ENCODE measurements around the gene SLC19A1. TPM values are rescaled to one million over a fixed set of nuclear protein-coding genes. Genes with fewer than 3 reads are reported as not detected.
A peak's percentile ranks its signal among the peaks of the same experiment; 100 is the strongest.

The SLC19A1 gene
- total RNA-seq, 1 donor: 7.4 TPM

DNA sequence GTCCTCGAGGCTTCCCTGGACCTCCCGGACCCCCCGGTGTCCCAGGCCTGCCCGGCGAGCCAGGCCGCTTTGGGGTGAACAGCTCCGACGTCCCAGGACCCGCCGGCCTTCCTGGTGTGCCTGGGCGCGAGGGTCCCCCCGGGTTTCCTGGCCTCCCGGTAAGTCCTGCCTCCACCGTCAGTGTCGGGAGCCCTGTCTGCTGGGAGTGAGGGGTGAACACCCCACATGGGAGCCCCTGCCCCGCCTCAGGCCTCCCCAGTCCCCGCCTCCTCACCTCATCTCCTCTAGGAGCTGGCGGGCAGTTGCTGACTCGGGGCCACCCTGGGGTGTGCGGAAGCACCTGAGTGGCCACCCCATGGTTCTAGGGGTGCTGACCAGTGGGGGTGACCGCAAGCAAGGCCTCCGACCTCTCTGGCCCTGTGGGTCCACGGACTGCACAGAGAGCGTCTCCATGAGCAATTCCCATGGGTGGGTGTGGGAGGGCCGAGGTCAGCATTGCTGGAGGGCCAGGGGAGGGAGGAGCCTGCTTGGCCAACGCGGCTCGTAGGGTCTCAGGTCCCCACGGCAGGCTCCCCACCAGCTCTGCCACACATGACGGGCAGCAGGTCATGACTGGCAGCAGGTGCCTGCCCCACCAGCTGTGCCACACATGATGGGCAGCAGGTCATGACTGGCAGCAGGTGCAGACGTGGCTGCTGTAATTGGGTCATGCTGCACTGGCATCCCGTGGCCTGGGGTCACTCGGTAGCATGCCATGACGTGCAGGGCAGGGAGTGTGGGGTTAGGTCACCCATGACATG lies 61.3 kb downstream of the SLC19A1 start:
- TF ChIP-seq, protein P1, sequence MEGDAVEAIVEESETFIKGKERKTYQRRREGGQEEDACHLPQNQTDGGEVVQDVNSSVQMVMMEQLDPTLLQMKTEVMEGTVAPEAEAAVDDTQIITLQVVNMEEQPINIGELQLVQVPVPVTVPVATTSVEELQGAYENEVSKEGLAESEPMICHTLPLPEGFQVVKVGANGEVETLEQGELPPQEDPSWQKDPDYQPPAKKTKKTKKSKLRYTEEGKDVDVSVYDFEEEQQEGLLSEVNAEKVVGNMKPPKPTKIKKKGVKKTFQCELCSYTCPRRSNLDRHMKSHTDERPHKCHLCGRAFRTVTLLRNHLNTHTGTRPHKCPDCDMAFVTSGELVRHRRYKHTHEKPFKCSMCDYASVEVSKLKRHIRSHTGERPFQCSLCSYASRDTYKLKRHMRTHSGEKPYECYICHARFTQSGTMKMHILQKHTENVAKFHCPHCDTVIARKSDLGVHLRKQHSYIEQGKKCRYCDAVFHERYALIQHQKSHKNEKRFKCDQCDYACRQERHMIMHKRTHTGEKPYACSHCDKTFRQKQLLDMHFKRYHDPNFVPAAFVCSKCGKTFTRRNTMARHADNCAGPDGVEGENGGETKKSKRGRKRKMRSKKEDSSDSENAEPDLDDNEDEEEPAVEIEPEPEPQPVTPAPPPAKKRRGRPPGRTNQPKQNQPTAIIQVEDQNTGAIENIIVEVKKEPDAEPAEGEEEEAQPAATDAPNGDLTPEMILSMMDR (IDR thresholded peaks at IDR 0.05; ENCODE audit: insufficient read depth, low read length): no peak
- no peak for DNase-seq (ENCODE audit: low read depth)

DNA sequence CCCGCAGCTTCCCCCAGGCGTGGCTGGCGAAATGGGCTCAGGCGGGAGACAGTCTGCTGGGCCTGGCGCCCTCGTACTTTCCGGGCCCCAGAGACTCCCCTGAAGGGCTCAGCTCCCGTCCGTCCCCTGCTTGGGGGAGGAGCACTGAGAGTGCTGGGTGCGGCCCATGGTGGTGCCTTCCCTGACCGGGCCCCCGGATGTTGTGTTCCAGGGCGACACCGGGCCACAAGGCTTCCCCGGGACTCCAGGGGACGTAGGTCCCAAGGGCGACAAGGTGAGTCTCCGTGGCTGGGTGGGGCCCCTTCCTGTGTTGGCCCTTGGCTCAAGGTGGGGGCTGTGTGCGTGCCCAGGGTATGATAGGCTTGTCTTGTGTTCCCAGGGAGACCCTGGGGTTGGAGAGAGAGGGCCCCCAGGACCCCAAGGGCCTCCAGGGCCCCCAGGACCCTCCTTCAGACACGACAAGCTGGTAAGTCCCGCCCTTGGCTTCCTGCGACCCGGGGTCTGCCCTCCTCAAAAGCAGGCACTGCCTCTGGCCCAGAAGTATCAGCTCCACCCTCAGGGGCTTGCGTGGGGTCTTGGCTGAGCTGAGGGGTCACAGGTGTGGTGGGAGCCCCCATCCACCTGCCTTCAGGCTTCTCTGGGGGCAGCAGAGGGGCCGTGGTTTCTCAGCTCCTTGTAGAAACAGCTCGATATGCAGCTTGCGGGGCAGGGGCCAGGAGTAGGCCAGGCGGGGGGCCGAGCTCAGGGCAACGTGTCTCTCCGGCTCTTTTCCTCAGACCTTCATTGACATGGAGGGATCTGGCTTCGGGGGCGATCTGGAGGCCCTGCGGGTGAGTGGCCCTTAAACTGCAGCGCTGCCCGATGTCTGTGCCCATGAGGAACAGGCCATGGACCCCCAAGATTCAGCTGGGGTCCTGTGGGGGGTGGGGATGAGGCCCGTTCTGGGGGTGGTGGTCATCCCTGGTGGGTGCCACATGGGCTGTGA lies 62.3 kb downstream of the SLC19A1 start:
- DNase-seq (ENCODE audit: low read depth): no peak
- H3K4me3 ChIP-seq (ENCODE audit: low read depth, low read length): no peak overlapping the region
- TF ChIP-seq, protein P1 (IDR thresholded peaks at IDR 0.05; ENCODE audit: insufficient read depth, low read length): no peak

More for the DNA sequence above, 61.3 kb downstream of the SLC19A1 start:
- H3K4me3 ChIP-seq (ENCODE audit: low read depth, low read length): no peak overlapping the region

DNA sequence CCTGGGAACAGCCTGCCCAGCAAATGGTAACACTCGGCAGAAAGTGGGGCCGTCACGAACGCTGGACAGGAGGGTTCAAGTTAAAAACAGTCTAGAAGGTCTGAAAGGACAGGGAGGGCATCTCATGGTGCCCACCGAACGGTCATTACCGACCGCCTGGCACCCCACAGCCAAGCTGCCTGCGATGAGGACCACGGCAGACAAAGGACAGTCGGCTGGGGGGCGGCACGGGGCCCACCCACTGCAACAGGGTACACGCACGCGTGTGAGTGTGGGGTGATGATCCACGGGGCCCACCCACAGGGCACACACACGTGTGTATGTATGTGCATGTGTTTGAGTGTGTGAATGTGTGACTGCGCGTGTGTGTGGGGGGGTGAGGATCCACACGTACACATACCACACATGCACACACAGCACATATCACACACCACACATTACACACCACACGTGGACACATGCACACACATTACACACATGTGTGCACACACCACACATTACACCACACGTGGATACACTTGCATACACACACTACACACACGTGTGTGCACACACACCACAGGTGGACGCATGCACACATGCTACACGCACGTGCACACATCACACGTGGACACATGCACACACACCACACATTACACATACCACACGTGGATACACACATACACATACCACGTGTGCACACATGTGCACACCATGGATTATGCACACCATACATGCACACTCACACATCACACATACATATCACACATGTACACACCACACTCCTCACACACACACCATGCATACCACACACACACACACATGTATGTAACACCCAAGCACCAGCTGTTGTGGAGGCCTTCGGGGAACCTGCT lies 63.2 kb downstream of the SLC19A1 start:
- peak overlapping the region; percentile 3 for H3K4me3 ChIP-seq (ENCODE audit: low read depth, low read length)
- DNase-seq (ENCODE audit: low read depth): no peak
- TF ChIP-seq, protein P1 (IDR thresholded peaks at IDR 0.05; ENCODE audit: insufficient read depth, low read length): no peak

DNA sequence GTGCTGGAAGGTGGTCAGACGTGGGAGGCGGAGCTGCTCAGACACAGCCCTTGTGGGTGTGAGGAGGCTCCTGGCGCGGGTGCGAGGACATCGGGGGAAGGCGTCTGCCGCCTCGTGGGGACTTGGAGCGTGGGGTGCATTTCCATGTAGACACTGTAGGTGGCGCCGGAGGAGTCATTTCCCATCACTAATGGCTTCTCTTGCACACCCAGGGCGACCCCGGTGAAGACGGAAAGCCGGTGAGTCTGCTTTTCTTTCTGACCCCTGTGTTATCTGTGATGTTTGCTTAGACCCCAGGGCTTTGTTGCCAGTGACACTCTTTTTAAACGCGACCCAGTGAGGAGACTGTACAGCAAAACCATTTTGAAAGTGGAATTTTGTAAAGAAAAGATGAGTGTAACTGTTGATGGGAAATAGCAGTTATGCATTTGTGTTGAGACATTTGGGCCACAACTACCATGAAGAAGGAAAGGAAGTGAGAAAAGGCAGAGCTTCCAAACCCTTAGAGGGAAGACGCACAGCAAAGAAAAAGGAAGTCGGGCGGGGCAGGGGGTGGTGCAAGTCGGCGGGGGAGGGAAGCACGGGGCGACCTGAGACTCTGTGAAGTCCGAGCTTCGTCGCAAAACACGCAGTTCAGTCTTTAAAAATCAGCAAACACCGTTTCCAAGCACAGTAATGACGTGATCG lies 64.0 kb downstream of the SLC19A1 start:
- H3K4me3 ChIP-seq (ENCODE audit: low read depth, low read length): peak overlapping the region; percentile 51
- DNase-seq (ENCODE audit: low read depth): peak; percentile 74
- TF ChIP-seq, protein P1 (IDR thresholded peaks at IDR 0.05; ENCODE audit: insufficient read depth, low read length): peak; percentile 94

DNA sequence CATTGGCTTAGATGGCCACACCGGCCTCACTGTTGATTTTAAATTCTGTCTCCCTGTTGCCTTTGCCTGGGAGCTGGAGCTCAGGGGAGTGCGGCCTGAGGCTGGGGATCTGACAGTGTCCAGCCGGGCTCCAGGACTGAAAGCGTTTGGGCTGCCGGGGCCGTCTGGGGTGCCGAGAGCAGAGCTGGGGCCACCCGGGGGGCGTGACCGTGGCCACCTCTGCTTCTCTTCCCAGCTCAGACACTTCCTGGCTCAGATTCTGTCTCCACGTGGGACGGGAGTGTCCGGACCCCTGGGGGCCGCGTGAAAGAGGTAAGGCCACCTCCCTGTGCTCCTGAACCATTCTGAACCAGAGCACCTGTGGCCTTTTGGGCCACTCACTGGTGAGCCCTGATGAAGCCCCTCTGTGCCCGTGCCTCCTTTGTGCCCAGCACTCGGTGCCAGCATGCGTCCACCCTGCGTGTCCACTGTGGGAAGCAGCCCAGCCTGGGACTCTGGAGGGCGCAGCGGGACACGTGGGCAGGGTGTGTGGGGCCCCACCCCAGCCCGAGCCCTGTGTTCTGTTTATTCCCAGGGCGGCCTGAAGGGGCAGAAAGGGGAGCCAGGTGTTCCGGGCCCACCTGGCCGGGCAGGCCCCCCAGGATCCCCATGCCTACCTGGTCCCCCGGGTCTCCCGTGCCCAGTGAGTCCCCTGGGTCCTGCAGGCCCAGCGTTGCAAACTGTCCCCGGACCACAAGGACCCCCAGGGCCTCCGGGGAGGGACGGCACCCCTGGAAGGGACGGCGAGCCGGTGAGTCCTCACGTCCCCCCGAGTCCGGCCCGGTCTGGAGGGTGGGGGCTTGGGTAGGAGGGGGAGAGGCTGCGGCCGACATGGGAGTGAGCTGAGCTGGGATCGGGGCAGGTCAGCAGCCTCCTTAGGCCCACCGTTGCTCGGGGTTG lies 64.8 kb downstream of the SLC19A1 start:
- no peak overlapping the region for H3K4me3 ChIP-seq (ENCODE audit: low read depth, low read length)
- TF ChIP-seq, protein P1 (IDR thresholded peaks at IDR 0.05; ENCODE audit: insufficient read depth, low read length): no peak
- no peak for DNase-seq (ENCODE audit: low read depth)
